Smooth muscle cell (in vitro differentiated cells): ENCODE measurements around the gene CCDC97. TPM values are rescaled to one million over a fixed set of nuclear protein-coding genes. Genes with fewer than 3 reads are reported as not detected.

Source experiments
- DNase-seq: peaks from one replicate; lab custom pipeline; 2025; ENCODE audit not compliant: unreplicated experiment; lab: John Stamatoyannopoulos, UW
- H2AFZ ChIP-seq: fragments of 200-600 bp; sonication (generic); 2 replicates; pipeline ENCODE4 v1.6.0; 2016; ENCODE audit warnings: antibody characterized with exemption, low read depth, mild to moderate bottlenecking
- H3F3A ChIP-seq: fragments of 200-600 bp; sonication (generic); 2 replicates; pipeline ENCODE4 v1.6.0; 2017; ENCODE audit warnings: antibody characterized with exemption, low read depth
- H3K27ac ChIP-seq: fragments of 200-600 bp; sonication (generic); 2 replicates; pipeline ENCODE4 v1.5.1; 2016; ENCODE audit warnings: low read depth, mild to moderate bottlenecking
- H3K27me3 ChIP-seq: fragments of 200-600 bp; sonication (generic); 2 replicates; pipeline ENCODE4 v1.6.1; 2016; ENCODE audit warnings: low read depth, mild to moderate bottlenecking
- H3K36me3 ChIP-seq: fragments of 200-600 bp; sonication (generic); 2 replicates; pipeline ENCODE4 v1.5.1; 2016; ENCODE audit warnings: low read depth
- H3K4me1 ChIP-seq: fragments of 200-600 bp; sonication (generic); 2 replicates; pipeline ENCODE4 v1.5.1; 2016; ENCODE audit warnings: low read depth
- H3K4me2 ChIP-seq: fragments of 200-600 bp; sonication (generic); 2 replicates; pipeline ENCODE4 v1.6.0; 2016; ENCODE audit warnings: mild to moderate bottlenecking
- H3K4me3 ChIP-seq: fragments of 200-600 bp; sonication (generic); 2 replicates; pipeline ENCODE4 v1.5.1; 2016; ENCODE audit warnings: mild to moderate bottlenecking
- H3K79me2 ChIP-seq: fragments of 200-600 bp; sonication (generic); 2 replicates; pipeline ENCODE4 v1.6.0; 2016; ENCODE audit warnings: low read depth, mild to moderate bottlenecking
- H3K9ac ChIP-seq: fragments of 200-600 bp; sonication (generic); 2 replicates; pipeline ENCODE4 v1.6.0; 2016; ENCODE audit warnings: low read depth
- H3K9me3 ChIP-seq: fragments of 200-600 bp; sonication (generic); replicated peaks from 2 replicates; pipeline ENCODE4 v1.5.1; 2016; ENCODE audit warnings: low read depth
- H4K20me1 ChIP-seq: fragments of 200-600 bp; sonication (generic); 2 replicates; pipeline ENCODE4 v1.6.0; 2016; ENCODE audit warnings: low read depth
- WGBS: methylation state at CpG from one replicate; pipeline ENCODE4 v1.1.7; 2016; ENCODE audit warnings: low lambda C conversion rate; 5-methylcytosine and 5-hydroxymethylcytosine counted together
- polyA plus RNA-seq: library from polyadenylated mRNA; unstranded; fragments of >200 nt; fragmentation: Nextera tagmentation; extraction: Ambion mirVana; gene quantifications from 2 replicates; pipeline ENCODE4 v1.2.1, GENCODE V29; 2016
- total RNA-seq: library from RNA; depleted of rRNA; stranded (reverse); fragments of >200 nt; gene quantifications from 2 replicates; pipeline ENCODE4 v1.2.3, GENCODE V29; 2014
- TF ChIP-seq, protein P1 (sequence below): fragments of 200-600 bp; sonication (generic); IDR thresholded peaks from 2 replicates; pipeline ENCODE4 v1.5.1; 2017; ENCODE audit warnings: borderline replicate concordance, mild to moderate bottlenecking, antibody characterized with exemption; ENCODE audit not compliant: insufficient read depth, poor library complexity, severe bottlenecking

The CCDC97 gene
- total and polyA plus RNA-seq, 2 experiments from 2014 or later = 7.5 to 18.2 TPM

DNA sequence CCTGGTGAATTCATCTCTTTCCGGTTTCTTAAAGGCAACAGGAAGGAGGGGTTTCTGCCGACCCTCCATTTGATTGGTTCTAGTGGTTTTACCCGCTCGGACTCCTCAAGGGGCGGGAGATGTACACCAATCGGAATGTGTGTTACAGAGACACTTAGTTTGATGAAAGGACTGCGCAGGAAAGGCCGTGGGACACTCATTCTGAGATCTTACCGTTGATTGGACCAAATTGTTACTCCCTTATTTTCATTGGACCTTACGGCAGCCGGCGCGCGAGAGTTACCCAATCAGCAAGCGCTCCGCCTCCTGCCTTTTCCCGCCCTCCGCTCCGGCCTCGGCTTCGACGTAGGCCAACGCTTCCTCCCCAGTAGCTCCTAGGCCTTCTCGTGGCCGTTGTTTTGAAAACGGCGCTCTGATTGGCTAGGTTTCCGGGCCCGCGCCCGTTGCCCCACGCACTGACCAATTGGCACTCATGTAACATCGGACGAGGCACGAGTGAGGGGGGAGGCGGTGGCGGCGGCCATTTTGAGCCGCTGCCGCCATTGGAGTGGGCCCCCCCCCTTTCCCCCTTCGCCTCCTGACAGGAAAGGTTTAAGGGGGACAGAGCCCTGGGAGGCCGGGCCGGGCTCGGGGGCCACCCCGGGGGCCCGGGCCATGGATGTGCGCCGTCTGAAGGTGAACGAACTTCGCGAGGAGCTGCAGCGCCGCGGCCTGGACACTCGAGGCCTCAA, 46.0 kb upstream of the CCDC97 start, which contains the start of gene HNRNPUL1:
HNRNPUL1 (plus strand) TSS at position 523 of the 731 bp plus-strand sequence; CDS start at position 655, 132 bp downstream.
- Histone ChIP-seq H3K4me1 (peaks cover 15% of the 10 kb centered on the region), H4K20me1 (peaks cover 31% of the 10 kb centered on the region), H3K9ac (peak within 1 kb of the TSS; percentile 96), H3K27me3 (no peaks in the 10 kb centered on the region), H3K27ac (peak within 1 kb of the TSS; percentile 97), H3K36me3 (peaks cover 11% of the 10 kb centered on the region), H3K9me3 (no peaks in the 10 kb centered on the region), H3K4me3 (peak within 1 kb of the TSS; percentile 66), H3K79me2 (peaks cover 47% of the 10 kb centered on the region), H2AFZ (no peak within 1 kb of the TSS), H3F3A (peaks cover under 1% of the 10 kb centered on the region), H3K4me2 (peak within 1 kb of the TSS; percentile 96)
- WGBS = 1% methylated on average over 55 of the region's 55 CpGs
- TF ChIP-seq, protein P1, sequence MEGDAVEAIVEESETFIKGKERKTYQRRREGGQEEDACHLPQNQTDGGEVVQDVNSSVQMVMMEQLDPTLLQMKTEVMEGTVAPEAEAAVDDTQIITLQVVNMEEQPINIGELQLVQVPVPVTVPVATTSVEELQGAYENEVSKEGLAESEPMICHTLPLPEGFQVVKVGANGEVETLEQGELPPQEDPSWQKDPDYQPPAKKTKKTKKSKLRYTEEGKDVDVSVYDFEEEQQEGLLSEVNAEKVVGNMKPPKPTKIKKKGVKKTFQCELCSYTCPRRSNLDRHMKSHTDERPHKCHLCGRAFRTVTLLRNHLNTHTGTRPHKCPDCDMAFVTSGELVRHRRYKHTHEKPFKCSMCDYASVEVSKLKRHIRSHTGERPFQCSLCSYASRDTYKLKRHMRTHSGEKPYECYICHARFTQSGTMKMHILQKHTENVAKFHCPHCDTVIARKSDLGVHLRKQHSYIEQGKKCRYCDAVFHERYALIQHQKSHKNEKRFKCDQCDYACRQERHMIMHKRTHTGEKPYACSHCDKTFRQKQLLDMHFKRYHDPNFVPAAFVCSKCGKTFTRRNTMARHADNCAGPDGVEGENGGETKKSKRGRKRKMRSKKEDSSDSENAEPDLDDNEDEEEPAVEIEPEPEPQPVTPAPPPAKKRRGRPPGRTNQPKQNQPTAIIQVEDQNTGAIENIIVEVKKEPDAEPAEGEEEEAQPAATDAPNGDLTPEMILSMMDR = peak; percentile 32
- peak; percentile 98 for DNase-seq

DNA sequence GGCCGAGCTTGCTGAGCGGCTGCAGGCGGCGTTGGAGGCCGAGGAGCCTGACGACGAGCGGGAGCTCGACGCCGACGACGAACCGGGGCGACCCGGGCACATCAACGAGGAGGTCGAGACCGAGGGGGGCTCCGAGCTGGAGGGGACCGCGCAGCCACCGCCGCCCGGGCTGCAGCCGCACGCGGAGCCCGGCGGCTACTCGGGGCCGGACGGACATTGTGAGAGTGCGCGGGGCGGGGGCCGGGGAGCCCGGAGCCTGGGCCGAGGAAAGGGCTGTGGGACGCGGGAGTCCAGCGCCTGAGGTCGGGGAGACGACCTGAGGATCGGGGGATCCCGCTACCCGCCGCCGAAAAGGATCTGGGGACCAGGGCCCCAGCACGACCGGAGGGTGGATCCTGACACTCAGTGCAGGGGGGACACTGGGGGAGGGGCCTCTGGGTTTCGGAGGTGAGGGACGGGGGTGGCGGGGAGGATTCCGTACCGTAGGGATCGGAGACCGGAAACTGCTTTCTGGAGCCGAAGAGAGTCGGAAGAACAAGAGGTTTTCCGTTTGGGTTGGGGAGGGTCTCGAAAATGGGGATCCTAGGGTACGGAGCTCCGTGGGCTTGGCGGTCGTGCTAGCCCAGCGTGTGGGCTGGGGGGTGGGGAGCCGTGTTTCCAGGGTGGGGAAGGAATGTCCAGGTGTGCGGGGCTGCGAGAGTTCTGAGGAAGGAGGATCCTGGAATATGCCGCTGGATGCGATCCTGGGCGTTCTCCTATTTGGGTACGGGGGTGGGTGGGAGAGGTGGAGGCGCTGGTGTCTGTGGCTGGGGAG, 45.2 kb upstream of the CCDC97 start:
- peaks cover 15% of the 10 kb centered on the region for H3K4me1 ChIP-seq
- peaks cover 54% of the 10 kb centered on the region for H3K79me2 ChIP-seq
- DNase-seq = peak; percentile 57

DNA sequence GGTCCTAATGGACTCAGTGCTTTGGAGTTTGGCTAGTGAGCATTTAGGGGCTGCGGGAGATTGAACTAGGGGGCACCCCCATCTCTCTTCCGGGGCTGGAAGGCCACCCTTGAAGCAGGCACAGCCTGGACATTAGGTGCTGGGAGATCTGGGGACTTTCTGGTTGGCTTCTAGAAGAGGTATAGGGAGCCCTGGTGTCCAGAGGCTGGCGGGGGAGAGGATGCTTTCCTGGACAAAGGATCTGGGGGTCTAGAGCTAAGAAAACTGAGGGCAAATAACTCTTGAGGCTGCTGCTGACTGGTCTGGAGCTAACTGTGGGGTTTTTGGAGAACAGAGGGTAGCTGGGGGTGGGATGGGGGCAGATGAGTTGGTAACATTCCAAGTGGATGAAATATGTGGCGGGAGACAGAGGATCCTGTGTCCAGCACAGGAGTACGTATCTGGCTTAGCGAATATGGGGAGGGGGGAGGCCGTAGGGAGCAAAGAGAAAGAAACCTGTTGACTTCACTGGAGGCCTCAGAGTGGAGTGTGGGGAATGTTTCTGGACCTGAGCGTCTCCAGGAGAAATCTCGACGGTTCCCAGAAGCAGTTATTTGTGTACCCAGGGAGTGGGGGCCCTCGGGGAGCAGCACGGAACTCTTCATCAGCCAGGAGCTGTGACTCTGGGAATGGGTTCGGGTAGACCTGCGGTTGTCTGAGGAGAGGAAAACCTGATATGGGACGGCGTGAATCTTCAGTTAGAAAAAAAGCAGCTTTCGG, 44.4 kb upstream of the CCDC97 start:
- H3K27ac ChIP-seq = peak overlapping the region; percentile 97
- peaks cover 15% of the 10 kb centered on the region for H3K4me1 ChIP-seq
- no peaks in the 10 kb centered on the region for H3F3A ChIP-seq
- TF ChIP-seq, protein P1 = no peak
- no peak overlapping the region for H2AFZ ChIP-seq
- no peak for DNase-seq
- H3K36me3 ChIP-seq = peaks cover 13% of the 10 kb centered on the region
- peak overlapping the region; percentile 66 for H3K4me3 ChIP-seq
- H3K27me3 ChIP-seq = no peaks in the 10 kb centered on the region
- H3K79me2 ChIP-seq = peaks cover 59% of the 10 kb centered on the region
- 6% methylated on average over 17 of the region's 17 CpGs for WGBS
- peaks cover 43% of the 10 kb centered on the region for H4K20me1 ChIP-seq
- peak overlapping the region; percentile 96 for H3K4me2 ChIP-seq
- H3K9ac ChIP-seq = peak overlapping the region; percentile 96
- H3K9me3 ChIP-seq = no peaks in the 10 kb centered on the region

More for the DNA sequence above, 45.2 kb upstream of the CCDC97 start:
- peaks cover 13% of the 10 kb centered on the region for H3K36me3 ChIP-seq
- H3K27ac ChIP-seq = peak overlapping the region; percentile 97
- H4K20me1 ChIP-seq = peaks cover 39% of the 10 kb centered on the region
- peak overlapping the region; percentile 96 for H3K4me2 ChIP-seq
- WGBS = 0% methylated on average over 32 of the region's 75 CpGs
- H3F3A ChIP-seq = no peaks in the 10 kb centered on the region
- peak overlapping the region; percentile 96 for H3K9ac ChIP-seq
- TF ChIP-seq, protein P1 = no peak
- H3K9me3 ChIP-seq = no peaks in the 10 kb centered on the region
- no peaks in the 10 kb centered on the region for H3K27me3 ChIP-seq
- H2AFZ ChIP-seq = no peak overlapping the region
- peak overlapping the region; percentile 66 for H3K4me3 ChIP-seq
